Inflammatory macrophage treated with lipopolysaccharide for 4 hours (primary cell): ENCODE data around the gene CETN3.
A peak's percentile ranks its signal among the peaks of the same experiment; 100 is the strongest.

Source experiments
- DNase-seq: peaks from one replicate; pipeline ENCODE4 v3.0.0-alpha.2; 2020

CETN3 gene

DNA sequence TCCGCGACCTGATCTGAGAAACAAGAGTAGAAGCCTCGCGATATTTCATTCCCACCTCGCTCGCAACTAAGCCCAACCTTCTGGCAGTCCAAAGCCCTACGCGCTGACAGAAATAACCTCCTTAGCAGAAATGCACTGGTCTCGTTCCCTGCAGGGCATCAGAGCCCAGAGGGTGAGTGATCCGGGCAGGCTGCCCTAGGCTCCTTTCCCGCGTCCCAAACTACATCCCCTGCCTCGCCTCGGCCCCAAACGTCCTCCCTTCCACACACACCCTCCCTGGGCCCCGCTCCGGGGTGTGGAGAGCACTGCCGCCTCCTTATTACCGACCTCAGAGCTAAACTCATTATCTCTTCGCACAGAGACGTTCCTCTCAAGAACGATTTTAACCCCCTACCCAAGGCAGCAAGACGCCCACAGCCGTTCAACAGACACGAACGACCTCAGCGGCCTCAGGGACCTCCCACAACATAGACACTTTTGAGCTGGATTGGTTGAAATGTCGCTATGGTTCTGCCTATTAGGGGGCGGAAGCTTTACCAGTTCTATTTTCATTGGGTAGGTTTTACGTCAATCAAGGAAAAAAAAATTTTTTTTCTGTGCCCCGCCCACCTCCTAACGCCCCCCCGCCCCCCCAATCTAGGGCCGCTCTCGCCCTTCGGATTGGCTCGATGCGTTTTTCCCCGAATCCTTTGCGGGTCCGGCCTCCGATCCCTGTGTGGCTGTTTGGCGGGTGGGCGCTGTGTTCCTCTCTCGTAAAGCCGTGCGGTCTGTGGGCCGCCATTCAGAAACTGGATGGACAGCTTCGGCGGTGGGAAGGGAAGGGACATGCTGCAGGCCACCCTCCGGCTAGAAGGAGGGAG lies at the start of gene CETN3:
TSS of gene CETN3 (minus strand) at position 439 of the 860 bp plus-strand sequence. CDS start at position 344, 95 bp downstream.
- DNase-seq = peak; percentile 96

DNA sequence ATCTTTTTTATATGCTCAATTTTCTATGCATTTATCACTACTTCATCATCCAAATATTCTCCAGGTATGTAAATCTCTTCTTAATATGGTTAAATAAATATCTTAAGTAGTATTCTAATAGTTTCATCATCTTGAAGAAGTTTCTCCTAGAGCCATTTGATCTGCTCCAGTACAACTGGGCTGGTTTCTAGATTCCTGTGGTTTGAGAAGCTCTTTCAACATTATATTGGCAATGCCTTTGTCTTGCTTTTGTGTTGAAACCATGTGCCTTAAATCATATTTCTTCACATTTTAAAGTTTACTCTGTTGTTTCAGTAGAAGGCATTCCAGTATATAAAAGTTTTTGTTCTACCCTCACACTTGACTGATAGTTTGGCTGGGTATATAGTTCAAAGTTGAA lies 37.4 kb upstream of the CETN3 start:
- no peak for DNase-seq

DNA sequence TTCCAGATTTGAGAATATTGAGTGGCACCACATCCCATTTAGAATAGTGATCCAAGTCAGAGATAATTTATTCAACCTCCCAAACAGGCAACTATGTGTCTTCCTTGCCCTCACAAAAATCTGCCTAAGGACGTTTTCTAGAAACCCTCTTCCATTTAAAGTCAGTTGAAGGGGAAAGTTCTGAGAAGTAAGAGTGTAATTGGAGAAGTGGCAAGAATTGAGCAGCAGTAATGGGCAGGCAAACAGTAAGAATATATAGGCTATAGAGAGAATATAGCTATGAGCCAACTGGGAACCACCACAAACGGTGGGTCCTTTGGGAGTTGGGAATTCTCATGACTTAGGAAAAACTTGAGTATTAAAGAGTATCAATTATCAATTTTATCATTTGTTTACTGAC lies 31.1 kb upstream of the CETN3 start:
- no peak for DNase-seq

DNA sequence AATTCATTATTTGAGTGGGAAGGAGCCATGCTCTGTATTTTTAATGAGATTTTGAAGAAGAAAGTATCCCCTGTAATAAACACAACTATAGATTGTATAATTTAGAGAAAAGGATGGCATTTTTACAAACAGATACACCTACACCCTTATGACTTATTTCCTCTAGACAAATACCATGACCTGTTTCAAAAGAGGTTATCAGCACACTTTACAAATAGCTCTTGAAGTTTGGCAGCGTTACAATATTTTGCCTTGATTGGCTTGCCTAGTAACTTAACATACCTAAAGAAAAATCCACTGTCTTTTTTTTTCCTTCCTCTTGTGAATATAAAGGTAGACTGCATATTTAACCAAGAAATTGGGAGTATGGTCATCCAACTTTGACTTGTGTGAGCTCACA lies 28.5 kb upstream of the CETN3 start:
- DNase-seq = no peak

DNA sequence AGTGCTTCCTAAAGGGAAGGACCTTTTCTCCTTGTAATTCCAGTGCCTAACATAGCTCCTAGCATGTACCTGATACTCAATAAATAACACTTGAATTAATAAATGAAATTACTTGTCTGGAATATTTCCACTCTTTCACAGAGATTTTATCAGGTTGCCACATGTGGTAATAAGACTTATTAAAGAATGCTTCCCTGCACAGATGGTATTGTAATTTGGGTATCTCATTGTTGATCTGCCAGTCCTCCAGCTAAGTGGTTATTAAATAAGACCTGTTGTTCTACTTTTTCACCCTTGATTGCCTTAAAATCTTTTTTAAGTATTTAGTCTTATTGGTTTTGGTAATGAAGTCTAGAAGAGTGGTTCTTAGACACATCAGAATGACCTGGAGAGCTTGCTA lies 28.1 kb upstream of the CETN3 start:
- no peak for DNase-seq

DNA sequence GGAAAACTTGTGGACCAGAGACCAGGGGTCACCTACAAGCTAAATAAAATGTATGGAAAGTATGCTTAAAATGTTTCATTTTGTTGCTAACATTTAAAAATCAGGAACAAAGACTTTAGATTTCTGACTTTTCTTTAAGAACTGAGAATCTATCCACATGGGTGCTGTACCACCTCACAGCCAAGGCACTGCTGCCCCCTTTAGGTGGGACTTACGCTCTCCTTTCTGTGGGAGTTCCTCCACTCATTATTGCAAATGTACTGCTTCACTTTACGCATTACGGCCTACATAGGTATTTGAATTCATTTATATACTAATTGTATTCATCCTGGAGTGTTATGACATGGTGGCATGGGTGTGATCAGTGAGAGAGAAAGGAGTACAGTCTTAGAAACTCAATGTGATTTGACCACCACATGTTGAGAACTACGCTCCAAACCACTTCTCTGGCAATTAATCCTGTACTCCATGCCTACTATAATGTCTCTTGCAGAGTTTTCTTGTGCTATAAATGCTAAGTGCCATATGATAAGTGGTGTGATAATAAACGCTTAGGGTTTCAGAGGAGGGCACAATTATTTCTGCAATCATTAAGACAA lies 24.7 kb upstream of the CETN3 start:
- peak; percentile 27 for DNase-seq

DNA sequence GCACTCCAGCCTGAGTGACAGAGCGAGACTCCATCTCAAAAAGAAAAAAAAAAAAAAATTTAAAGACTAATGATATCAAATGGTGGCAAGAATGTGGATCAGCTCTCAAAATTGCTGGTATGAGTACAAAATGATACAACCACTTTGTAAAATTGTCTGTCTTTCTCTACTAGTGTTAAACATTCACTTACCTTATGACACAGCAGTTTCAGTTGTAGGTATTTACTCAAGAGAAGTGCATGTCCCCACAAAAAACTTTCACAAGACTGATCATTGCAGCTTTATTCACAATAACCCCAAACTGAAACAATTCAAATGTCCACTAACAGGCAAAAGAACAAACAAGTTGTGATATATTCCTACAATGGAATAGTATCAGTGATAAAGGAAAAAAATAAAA lies 14.7 kb upstream of the CETN3 start:
- DNase-seq = no peak

DNA sequence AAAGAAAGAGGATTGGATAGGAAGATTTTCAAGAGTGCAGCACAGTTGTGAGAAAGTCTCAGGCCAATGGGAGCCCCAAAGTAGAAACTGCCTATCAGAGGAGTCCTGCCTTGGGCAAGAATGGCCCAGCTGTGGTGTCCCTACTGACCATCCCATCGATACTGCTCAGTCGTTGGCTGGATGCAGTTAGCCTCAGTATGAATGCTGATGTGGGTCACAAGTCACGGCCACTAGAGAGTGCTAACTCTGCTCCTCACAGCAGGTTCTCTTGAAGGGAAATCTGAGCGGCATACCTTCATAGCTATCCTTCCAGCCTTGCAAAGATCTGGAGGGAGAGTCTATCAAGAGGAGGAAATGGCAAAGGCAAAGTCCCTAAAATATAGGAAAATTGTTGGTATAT lies 11.6 kb upstream of the CETN3 start:
- no peak for DNase-seq

DNA sequence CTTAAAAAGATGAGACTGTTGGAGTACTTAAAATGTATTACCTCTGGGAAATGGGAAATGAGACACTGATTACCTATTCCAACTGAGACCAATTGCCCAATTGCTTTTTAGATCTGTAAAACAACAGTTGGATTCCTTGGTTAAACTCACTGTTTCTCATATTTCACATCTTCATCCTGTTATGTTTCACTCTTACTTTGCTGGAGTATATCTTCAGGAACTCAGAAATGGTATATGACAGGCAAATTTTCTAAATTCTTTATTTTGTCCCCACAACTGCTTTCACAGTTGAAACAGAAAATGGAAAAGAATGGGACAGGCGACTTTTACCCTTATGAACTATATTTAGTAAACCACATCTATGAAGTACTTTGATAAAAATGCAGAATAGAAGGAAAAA lies 8.7 kb upstream of the CETN3 start:
- DNase-seq = no peak

DNA sequence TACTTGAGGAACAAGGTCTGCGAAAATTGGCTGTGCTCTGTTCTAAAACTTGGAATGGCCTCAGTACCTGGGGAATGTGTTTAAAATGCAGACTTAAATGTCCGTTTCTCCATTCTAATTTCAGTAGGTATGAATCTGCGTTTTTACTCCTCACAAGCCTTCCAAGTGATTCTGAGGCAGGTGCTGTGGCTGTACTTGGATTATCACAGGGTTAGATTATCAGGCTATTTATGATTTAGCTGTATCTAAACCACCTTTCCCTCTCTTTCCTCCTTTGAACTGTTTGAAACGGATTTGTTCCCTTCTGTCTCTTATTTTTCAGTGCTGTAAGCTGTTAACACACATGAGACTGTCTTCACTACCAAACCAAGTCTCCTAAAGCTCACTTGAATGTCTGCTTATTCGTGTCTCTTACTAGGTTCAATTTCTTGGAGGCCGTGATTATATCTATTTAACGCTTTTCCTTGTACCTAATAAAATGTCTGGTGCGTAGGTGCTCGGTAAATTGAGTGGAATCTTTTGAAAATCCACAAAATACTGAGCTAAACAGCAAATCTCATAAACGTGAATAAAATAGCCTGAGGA lies 714 bp upstream of the CETN3 start:
- DNase-seq = no peak

DNA sequence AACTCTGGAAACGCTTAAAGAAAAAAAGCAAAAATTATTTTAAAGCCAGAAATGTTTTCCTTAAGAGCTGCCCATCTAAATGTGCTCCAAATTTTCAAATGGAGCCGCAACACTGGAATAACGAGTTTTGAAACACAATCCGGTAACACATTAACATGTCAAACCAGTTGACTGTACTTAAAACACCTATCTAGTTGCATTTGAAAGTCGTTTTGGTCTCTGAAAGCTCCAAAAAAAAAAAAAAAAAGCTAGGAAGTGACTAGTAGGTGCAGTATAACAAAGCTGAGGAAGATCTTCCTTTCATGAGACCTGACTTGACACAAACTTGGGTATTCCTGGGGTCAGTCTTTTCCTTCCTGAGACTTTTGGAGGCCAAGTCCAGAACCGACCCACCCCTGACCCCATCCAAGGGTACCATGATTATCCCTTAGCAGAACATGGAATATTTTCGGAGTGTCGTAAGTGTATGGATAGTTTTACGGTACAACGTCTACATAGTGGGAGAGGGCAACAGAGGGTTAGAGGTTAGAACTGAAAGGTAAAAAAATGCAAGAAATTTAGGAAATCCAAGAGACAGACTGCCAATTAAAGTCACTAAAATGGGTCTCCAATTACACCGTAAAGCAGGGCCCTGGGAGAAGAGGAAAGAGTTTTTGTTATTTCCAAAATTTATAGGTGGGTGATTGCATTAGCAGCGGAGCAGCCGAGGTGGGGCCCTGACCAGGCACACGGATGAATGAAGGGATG lies 812 bp downstream of the CETN3 start:
- no peak for DNase-seq

DNA sequence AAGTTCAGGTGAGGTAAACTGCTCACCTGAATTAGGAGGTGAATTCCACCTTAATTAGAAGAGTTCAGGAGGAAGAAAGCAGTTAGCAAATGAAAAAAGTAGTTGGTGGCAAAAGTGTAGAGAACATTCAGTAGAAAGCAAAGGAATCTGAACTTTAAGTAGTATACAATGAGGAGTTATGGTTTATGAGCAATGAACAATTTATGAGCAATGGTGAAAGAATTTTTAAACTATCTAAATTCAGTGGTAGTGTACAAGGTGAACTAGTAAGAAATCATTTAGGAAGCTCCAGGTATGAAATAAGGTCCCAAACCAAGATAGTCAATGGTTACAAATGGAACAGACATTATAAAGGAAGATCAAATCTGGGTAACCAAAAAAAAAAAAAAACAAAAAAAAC lies 3.1 kb downstream of the CETN3 start:
- no peak for DNase-seq

DNA sequence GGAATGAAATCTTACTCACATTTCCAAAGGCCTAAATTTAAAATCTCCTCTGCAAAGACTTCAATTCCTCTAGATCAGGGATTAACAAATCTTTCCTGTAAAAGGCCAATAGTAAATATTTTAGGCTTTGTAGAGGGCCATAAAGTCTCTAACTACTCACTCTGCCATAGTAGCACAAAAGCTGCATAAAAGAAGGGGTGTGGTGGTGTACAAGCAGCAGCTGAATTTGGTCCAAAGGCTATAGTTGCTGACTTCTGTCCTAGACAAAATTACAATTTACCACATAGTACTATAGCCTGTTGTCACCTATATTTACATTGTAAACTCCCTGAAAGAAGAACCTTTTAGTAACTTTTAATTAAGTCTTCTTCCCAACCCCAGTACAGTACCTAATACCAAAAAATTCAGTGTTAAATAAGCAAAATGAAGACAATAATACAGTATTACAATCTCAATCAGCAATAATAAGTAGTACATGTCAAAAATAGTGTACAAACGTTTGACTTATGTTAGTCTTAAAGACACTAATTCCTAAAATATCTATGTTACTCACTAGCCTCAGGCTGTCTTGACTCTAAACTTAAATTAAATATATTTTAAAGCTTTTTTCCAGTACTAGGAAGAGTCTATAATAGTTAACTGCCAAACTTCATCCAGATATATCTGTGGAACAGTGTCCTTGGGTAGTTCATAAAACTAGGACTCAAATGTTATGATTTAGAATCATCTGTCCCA lies 6.9 kb downstream of the CETN3 start:
- DNase-seq = no peak

DNA sequence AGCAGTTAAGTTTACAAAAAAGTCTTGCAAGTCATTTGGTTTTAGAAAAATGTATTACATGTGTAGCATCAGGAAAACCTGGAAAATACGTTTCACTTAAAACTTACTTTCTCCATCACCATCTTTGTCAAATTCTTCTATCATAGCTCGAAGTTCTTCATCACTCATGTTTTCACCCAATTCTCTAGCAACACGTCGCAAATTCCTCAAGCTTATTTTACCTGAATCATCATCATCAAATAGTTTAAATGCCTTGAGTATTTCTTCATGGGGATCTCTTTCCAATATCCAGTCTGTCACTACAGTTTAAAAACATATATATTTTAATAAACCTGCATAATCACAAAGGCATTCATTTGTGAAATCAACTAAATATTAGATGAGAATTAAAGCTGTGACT lies 10.3 kb downstream of the CETN3 start:
- DNase-seq = no peak

DNA sequence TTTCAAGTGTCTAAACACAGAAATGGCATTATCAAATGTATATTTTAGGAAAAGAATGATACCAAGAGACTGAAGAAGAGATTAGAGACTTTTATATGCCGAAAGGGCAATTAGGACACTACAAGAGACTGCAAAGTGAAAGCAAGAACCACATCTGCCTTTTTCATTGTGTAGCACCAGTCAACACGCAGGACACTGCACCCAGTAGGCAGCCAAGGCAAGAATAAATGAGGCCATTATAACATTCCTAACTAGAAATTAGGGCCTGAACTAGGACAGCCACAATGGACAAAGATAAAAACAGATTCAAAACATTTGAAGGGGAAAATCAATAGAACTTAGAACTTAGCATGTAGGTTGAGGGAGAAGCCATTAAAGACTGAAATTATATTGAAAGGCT lies 10.8 kb downstream of the CETN3 start:
- no peak for DNase-seq

DNA sequence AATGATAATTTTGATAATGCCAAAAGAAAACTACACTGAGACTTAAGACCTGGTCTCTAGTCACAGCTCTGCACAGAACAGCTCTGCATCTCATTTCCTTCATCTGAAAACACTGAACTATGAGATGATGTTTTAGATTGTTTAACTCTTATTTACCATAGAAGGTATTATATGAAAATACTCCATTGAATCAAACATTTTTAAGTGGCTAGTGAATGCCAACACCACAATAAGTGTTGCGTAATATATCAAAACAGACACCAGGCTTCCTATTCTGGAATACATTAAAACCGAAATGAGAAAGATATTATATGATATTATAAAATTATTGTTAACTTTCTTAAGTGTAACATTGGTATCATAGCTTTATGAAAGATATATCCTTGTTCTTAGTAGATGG lies 14.6 kb downstream of the CETN3 start:
- no peak for DNase-seq

DNA sequence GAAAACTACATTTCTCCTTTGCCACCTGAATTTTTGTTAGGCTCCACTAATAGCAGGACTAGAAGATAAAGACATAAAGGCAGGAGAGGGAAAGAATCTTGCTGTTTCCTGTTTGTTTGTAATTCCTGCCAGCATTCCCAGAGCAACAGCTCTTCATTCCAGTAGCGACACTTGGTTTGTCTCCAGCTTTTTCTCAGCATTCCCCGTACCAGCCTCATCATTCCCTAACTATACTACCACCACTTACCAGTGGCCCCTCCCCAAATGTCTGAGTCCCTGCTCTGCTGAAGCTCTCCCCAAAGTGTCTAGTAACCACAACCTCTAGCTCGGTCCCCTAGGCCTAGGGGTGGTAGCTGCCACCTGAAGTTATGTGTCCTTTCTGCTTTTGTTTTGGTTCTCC lies 18.6 kb downstream of the CETN3 start:
- DNase-seq = no peak

DNA sequence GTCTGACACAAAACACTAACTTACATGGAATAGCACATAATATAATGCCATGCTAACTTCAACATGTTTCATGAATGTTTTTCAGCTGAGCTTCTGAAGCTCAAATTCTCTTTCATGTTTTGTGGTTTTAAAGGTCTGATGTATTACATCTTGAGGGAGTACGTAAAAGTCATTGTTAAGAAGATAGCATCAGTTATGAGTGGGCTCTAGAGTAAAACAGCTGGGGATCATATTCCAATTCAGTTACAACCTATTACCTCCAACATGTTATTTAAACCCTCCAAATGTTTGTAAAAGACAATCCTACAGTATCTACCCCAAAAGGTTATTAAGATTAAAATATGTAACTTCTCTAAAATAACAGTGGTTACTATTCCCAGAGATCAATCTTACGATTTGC lies 19.2 kb downstream of the CETN3 start:
- no peak for DNase-seq

DNA sequence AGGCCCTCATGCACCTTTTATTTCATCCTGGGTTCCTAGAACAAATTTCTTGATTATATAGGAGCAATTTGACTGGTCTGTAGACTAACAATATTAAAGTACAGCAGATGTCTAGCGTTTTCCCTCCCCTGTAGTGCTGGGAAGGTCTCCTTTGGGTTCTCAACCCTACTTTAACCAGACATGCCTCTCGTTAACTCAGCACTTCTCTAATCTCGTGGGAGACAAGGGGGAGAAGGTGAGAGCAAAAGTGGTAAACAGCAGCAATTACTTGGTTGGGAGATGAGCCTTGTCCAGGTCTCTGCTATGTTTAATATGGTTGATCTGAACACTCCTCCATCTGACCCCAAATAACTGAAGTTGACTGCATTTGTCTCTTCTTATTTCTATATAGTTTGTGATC lies 22.0 kb downstream of the CETN3 start:
- DNase-seq = no peak

DNA sequence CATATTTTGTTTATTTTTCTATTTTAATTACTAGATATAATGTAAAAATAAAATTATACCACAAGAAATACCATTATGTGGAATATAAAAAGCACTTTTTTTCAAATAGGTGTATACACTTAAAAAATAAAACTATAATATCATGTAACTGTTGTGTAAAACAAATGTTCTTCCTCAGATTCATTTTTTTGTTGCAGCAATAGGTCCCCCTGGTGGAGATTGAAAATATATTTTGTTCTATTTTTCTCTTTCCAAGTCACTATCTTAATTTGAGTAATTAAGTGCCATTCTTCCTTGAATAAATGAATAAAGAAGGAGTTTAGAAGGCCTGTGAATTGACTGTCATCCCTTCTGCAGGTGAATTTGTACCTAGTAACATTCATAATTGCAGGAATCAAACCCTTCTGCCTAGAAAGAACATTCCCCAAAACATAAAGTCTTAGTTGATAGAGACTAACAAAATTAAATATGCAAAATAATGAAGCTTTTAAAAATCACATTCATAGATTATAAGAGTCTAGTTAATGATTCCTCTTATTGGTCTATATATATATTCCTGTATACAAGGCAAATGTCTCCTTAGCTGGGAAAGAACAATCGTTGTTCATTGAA lies 23.4 kb downstream of the CETN3 start:
- peak; percentile 17 for DNase-seq

DNA sequence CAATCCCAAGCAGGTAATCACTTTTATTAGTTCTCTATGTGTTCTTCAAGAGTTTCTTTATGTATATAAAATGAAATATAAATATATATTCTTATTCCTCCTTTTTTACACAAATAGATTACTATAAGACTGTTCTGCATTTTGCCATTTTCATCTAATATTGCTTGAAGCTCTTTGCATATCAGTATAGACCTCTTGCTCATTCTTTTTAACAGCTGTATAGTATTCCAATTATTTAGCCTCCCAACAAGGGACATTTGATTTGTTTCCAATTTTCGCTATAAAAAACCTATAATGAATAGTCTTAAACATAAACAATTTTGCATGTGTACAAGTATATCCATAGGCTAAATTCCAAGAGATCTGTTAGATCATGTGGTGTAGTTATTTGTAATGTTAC lies 25.2 kb downstream of the CETN3 start:
- no peak for DNase-seq

DNA sequence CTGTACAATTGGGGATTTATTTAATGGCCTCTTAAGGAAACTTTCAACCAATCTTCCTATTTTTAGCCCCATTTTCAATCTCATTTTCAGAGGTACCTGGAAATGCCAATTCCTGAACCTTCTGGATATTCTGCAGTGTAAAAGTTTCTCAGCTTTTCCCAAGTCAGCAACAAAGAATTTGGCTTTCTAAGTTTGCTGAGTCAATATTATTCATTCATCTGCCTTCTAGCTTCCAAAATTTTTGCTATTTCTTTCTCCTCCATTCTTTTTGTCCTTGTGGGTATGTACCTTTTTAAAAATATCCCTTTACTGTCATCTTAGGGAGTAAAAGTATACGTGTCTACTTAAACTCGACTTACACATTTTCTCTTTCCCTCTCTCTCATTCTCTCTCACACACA lies 25.7 kb downstream of the CETN3 start:
- DNase-seq = no peak
